SU-DHL-6 (cell line): ENCODE data around the gene CD36.

ENCODE experiments used
- H2AFZ ChIP-seq: fragments of 200-600 bp; sonication (generic); 2 replicates; pipeline ENCODE4 v1.6.1; 2014; ENCODE audit warnings: low read depth, mild to moderate bottlenecking, moderate library complexity, mixed read lengths, antibody characterized with exemption, low read length; ENCODE audit not compliant: severe bottlenecking
- H3F3A ChIP-seq: fragments of 200-600 bp; shearing (Covaris generic); 2 replicates; pipeline ENCODE4 v1.6.0; 2016; ENCODE audit warnings: antibody characterized with exemption, mild to moderate bottlenecking; ENCODE audit not compliant: insufficient read depth
- H3K27ac ChIP-seq: fragments of 200-600 bp; sonication (generic); 2 replicates; pipeline ENCODE4 v1.5.1; 2016; ENCODE audit warnings: low read depth, mild to moderate bottlenecking, low read length, moderate library complexity, mixed read lengths
- H3K27me3 ChIP-seq: fragments of 200-600 bp; sonication (generic), shearing (Covaris generic); 2 replicates; pipeline ENCODE4 v1.6.0; 2014; ENCODE audit warnings: mild to moderate bottlenecking, low read length
- H3K36me3 ChIP-seq: fragments of 200-600 bp; sonication (generic); 2 replicates; pipeline ENCODE4 v1.6.1; 2014; ENCODE audit warnings: mild to moderate bottlenecking, low read length, mixed read lengths
- H3K4me2 ChIP-seq: fragments of 300-600, 200-600 bp; shearing (Covaris generic), sonication (generic); 2 replicates; pipeline ENCODE4 v1.6.0; 2014; ENCODE audit warnings: low read length, low read depth, mild to moderate bottlenecking; ENCODE audit not compliant: poor library complexity, severe bottlenecking
- H3K4me3 ChIP-seq: fragments of 200-600 bp; sonication (generic); 2 replicates; pipeline ENCODE4 v1.5.1; 2014; ENCODE audit warnings: antibody characterized with exemption, low read length, mild to moderate bottlenecking, mixed read lengths; ENCODE audit not compliant: insufficient read depth, poor library complexity, severe bottlenecking
- H3K79me2 ChIP-seq: fragments of 200-600 bp; sonication (generic); 2 replicates; pipeline ENCODE4 v1.6.1; 2014; ENCODE audit warnings: mild to moderate bottlenecking, low read length, moderate library complexity; ENCODE audit not compliant: insufficient read depth
- H3K9ac ChIP-seq: fragments of 200-600 bp; sonication (generic); 2 replicates; pipeline ENCODE4 v1.7.0; 2014; ENCODE audit warnings: mild to moderate bottlenecking, low read length
- H3K9me2 ChIP-seq: fragments of 200-600 bp; sonication (generic); replicated peaks from 2 replicates; pipeline ENCODE4 v1.6.1; 2014; ENCODE audit warnings: low read length; ENCODE audit not compliant: insufficient read depth
- H3K9me3 ChIP-seq: fragments of 200-600 bp; sonication (generic); 2 replicates; pipeline ENCODE4 v1.6.1; 2014; ENCODE audit warnings: low read length, mixed read lengths; ENCODE audit not compliant: insufficient read depth
- H4K20me1 ChIP-seq: fragments of 200-600 bp; sonication (generic); 2 replicates; pipeline ENCODE4 v1.6.1; 2014; ENCODE audit warnings: low read depth, mild to moderate bottlenecking, antibody characterized with exemption, low read length, moderate library complexity, mixed read lengths
- CTCF ChIP-seq: fragments of 200-600 bp; sonication (generic); IDR thresholded peaks from one replicate; pipeline ENCODE4 v1.5.1; 2017; ENCODE audit warnings: antibody characterized with exemption, mild to moderate bottlenecking, low read length, moderate library complexity; ENCODE audit not compliant: insufficient read depth, poor library complexity, severe bottlenecking
- EZH2phosphoT487 ChIP-seq: fragments of 200-600 bp; sonication (generic), shearing (Covaris generic); conservative IDR thresholded peaks from 2 replicates; pipeline ENCODE4 v1.6.1; 2018; ENCODE audit warnings: mild to moderate bottlenecking, antibody characterized with exemption, low read length, moderate library complexity, mixed read lengths

The CD36 gene

GRCh38 chr7:80677629-80678028, 39.2 kb downstream of the CD36 start:
- no peak for TF ChIP-seq EZH2phosphoT487
- TF ChIP-seq CTCF = no peak
- H3K9ac ChIP-seq = no peak overlapping the region

GRCh38 chr7:80678707-80679106, 40.3 kb downstream of the CD36 start:
- H3K36me3 ChIP-seq = no peaks in the 10 kb centered on the region
- no peaks in the 10 kb centered on the region for H3K9me2 ChIP-seq
- no peaks in the 10 kb centered on the region for H4K20me1 ChIP-seq
- no peaks in the 10 kb centered on the region for H3K27me3 ChIP-seq
- H3K9ac ChIP-seq = no peak overlapping the region
- no peak overlapping the region for H3K4me2 ChIP-seq
- no peak overlapping the region for H3K27ac ChIP-seq
- H2AFZ ChIP-seq = no peak overlapping the region
- no peaks in the 10 kb centered on the region for H3K9me3 ChIP-seq
- H3K4me3 ChIP-seq = no peak overlapping the region
- no peaks in the 10 kb centered on the region for H3K79me2 ChIP-seq
- H3F3A ChIP-seq = no peaks in the 10 kb centered on the region
- TF ChIP-seq CTCF (no peak), EZH2phosphoT487 (no peak)

More at GRCh38 chr7:80677629-80678028, 39.2 kb downstream of the CD36 start:
- Histone ChIP-seq H3K4me2 (no peak overlapping the region), H3F3A (no peaks in the 10 kb centered on the region), H4K20me1 (no peaks in the 10 kb centered on the region), H3K27me3 (no peaks in the 10 kb centered on the region), H3K36me3 (no peaks in the 10 kb centered on the region), H3K4me3 (no peak overlapping the region), H3K79me2 (no peaks in the 10 kb centered on the region), H3K27ac (no peak overlapping the region), H2AFZ (no peak overlapping the region), H3K9me2 (no peaks in the 10 kb centered on the region), H3K9me3 (no peaks in the 10 kb centered on the region)

DNA sequence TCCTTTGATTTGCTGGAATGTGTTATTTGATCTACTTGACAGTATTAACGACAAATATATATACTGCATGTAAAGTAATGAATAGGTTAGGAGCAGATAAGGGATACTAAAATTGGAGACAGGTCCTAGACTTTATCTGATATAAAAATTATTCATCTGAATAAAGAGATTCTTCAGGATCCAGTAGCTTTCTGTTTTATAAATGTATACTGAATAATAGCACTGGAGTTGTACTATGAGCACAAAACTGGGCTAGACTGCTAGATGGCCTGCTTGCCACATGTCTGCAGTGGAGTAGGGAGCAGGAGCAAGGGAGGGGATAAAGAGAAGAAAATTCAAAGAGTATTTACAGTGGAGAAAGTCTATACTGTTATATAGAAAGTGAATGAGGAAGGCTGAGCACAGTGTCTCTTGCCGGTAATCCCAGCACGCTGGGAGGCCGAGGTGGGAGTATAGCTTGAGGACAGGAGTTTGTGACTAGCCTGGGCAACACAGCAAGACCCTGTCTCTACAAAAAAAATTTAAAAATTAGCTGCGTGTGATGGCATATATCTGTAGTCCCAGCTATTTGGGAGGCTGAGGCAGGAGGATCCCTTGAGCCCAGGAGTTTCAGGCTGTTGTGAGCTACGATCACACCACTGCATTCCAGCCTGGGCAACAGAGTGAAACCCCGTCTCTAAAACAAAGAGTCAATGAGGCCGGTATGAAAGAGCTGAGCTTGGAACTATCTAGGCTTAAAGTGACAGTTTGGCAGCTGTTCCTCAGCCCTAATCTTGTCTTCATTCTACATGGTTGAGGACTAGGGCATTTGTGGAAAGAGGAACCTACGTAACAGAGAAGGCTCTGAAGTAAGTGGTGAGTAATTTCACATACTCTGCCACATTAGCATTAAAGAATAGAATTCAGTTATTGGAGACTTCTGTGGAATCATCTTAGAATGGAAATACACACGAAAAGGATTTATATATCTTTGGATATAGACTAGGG, 41.8 kb downstream of the CD36 start:
- Histone ChIP-seq H3K4me3 (no peak overlapping the region), H3K27me3 (no peaks in the 10 kb centered on the region), H3K9me2 (no peaks in the 10 kb centered on the region), H3K9ac (no peak overlapping the region), H3K4me2 (no peak overlapping the region), H3K27ac (no peak overlapping the region), H3K9me3 (no peaks in the 10 kb centered on the region), H2AFZ (no peak overlapping the region), H4K20me1 (no peaks in the 10 kb centered on the region), H3K36me3 (no peaks in the 10 kb centered on the region), H3K79me2 (no peaks in the 10 kb centered on the region), H3F3A (no peaks in the 10 kb centered on the region)
- TF ChIP-seq CTCF (no peak), EZH2phosphoT487 (no peak)
